ENCODE results near the gene NUMB. TPM values are rescaled to one million over a fixed set of nuclear protein-coding genes. Genes with fewer than 3 reads are reported as not detected.

The NUMB gene
- total and polyA plus RNA-seq, 4 donors, result 21.2 to 45.8 (median 26.1) TPM

DNA sequence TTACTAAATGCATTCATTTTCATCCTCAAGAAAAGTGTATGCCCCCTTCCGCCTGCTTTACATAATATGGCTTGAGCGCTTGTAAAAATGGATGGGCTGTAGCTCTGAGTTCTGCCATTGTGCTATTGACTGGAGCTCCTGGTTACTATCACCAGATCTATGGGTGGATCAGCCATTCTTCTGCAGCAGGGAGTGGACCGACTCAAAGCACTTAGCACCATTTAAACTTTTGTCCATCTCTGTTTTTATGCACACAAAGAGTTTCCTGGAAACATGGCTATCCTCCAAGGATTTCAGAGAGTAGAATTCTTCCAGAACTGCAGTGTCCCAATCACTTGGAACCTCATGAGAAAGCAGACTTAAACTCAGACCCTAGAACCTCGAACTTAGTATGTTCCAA is 4.5 kb upstream of the NUMB start:
- TF ChIP-seq, protein P1, sequence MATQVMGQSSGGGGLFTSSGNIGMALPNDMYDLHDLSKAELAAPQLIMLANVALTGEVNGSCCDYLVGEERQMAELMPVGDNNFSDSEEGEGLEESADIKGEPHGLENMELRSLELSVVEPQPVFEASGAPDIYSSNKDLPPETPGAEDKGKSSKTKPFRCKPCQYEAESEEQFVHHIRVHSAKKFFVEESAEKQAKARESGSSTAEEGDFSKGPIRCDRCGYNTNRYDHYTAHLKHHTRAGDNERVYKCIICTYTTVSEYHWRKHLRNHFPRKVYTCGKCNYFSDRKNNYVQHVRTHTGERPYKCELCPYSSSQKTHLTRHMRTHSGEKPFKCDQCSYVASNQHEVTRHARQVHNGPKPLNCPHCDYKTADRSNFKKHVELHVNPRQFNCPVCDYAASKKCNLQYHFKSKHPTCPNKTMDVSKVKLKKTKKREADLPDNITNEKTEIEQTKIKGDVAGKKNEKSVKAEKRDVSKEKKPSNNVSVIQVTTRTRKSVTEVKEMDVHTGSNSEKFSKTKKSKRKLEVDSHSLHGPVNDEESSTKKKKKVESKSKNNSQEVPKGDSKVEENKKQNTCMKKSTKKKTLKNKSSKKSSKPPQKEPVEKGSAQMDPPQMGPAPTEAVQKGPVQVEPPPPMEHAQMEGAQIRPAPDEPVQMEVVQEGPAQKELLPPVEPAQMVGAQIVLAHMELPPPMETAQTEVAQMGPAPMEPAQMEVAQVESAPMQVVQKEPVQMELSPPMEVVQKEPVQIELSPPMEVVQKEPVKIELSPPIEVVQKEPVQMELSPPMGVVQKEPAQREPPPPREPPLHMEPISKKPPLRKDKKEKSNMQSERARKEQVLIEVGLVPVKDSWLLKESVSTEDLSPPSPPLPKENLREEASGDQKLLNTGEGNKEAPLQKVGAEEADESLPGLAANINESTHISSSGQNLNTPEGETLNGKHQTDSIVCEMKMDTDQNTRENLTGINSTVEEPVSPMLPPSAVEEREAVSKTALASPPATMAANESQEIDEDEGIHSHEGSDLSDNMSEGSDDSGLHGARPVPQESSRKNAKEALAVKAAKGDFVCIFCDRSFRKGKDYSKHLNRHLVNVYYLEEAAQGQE (IDR thresholded peaks at IDR 0.05), result no peak
- no peak for TF ChIP-seq TAF1 (conservative IDR thresholded peaks at IDR 0.05)
- Histone ChIP-seq H3K4me1 (ENCODE audit: control insufficient read depth in 4 of 4, insufficient read depth in 4 of 4, low read length in 3 of 4) (peaks cover 3 to 65% (median 62%) of the 10 kb centered on the region in 4 donors), H3K9me3 (ENCODE audit: control insufficient read depth in 4 of 4, low read length in 3 of 4) (no peaks in the 10 kb centered on the region), H3K36me3 (ENCODE audit: control insufficient read depth in 4 of 4, insufficient read depth in 3 of 4, low read depth in 1 of 4, low read length in 3 of 4) (no peaks in the 10 kb centered on the region), H3K27ac (ENCODE audit: low read depth in 1 of 2, low read length in 2 of 2) (peak overlapping the region; percentile 80 to 90), H3K27me3 (ENCODE audit: control insufficient read depth in 4 of 4, insufficient read depth in 4 of 4, low read length in 3 of 4) (no peaks in the 10 kb centered on the region), H3K4me3 (ENCODE audit: low read depth in 1 of 3, low read length in 3 of 3) (peak overlapping the region; percentile 51 to 74 (median 55)), H3K9ac (ENCODE audit: low read depth in 1 of 2, low read length in 2 of 2) (peak overlapping the region; percentile 40 to 63)
- no peak for DNase-seq (ENCODE audit: low spot score)
- WGBS, result 17% methylated on average over 4 of the region's 4 CpGs

DNA sequence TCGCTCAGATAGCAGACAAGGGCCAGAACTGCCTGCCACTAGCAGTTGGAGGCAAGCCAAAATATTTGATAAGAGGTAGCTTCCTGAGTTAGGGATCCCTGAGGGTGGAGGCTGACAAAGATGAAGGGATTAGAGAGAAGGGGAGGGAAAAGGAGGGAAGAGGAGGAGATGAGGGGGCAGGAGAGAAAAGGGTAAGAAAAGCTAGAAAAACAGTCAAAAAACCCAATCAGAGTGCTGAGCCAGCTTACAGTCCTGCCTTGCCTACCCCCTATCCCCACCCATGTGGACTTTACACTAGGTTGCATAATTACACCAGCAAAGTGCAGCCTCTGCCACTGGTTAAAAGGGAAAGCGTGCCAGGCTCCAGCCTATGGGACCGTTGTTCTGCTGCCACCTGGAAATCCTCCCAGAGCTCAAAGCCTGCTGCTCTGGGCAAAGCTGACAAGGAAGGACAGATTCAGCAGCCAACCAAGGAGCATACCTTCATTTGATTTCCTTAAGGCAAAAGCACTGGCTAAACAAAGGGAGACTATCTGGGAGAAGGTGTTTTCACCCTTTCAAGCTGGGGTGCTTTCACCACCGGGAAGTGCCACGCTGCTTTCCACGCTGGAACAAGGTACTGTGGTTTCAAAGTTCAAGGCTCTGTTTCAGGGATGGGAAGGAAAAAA is 3.8 kb upstream of the NUMB start:
- peak; percentile 59 for DNase-seq (ENCODE audit: low spot score)
- 11% methylated on average over 6 of the region's 6 CpGs for WGBS

More for the DNA sequence above, 3.8 kb upstream of the NUMB start:
- Histone ChIP-seq H3K27me3 (ENCODE audit: control insufficient read depth in 4 of 4, insufficient read depth in 4 of 4, low read length in 3 of 4) (no peaks in the 10 kb centered on the region), H3K9ac (ENCODE audit: low read depth in 1 of 2, low read length in 2 of 2) (peak overlapping the region; percentile 40 to 71), H3K4me3 (ENCODE audit: low read depth in 1 of 3, low read length in 3 of 3) (peak overlapping the region; percentile 51 to 74 (median 55)), H3K27ac (ENCODE audit: low read depth in 1 of 2, low read length in 2 of 2) (peak overlapping the region; percentile 80 to 90), H3K36me3 (ENCODE audit: control insufficient read depth in 4 of 4, insufficient read depth in 3 of 4, low read depth in 1 of 4, low read length in 3 of 4) (no peaks in the 10 kb centered on the region), H3K4me1 (ENCODE audit: control insufficient read depth in 4 of 4, insufficient read depth in 4 of 4, low read length in 3 of 4) (peaks cover 0 to 65% (median 59%) of the 10 kb centered on the region in 4 donors), H3K9me3 (ENCODE audit: control insufficient read depth in 4 of 4, low read length in 3 of 4) (no peaks in the 10 kb centered on the region)
- TF ChIP-seq RAD21 (IDR thresholded peaks at IDR 0.05), result peak; percentile 42 to 60
- TF ChIP-seq JUND (IDR thresholded peaks at IDR 0.05), result peak; percentile 34 to 77
- TF ChIP-seq MAX (IDR thresholded peaks at IDR 0.05), result peak; percentile 88
- peak; percentile 80 for TF ChIP-seq TAF1 (conservative IDR thresholded peaks at IDR 0.05)
- TF ChIP-seq CTCF (IDR thresholded peaks at IDR 0.05; ENCODE audit: low read depth, low read length, missing input control), result no peak
- TF ChIP-seq YY1 (IDR thresholded peaks at IDR 0.05), result peak; percentile 10
- TF ChIP-seq, protein P1 (IDR thresholded peaks at IDR 0.05), result peak; percentile 51
- peak; percentile 97 for TF ChIP-seq HNF4G (IDR thresholded peaks at IDR 0.05)
- TF ChIP-seq, protein P2, sequence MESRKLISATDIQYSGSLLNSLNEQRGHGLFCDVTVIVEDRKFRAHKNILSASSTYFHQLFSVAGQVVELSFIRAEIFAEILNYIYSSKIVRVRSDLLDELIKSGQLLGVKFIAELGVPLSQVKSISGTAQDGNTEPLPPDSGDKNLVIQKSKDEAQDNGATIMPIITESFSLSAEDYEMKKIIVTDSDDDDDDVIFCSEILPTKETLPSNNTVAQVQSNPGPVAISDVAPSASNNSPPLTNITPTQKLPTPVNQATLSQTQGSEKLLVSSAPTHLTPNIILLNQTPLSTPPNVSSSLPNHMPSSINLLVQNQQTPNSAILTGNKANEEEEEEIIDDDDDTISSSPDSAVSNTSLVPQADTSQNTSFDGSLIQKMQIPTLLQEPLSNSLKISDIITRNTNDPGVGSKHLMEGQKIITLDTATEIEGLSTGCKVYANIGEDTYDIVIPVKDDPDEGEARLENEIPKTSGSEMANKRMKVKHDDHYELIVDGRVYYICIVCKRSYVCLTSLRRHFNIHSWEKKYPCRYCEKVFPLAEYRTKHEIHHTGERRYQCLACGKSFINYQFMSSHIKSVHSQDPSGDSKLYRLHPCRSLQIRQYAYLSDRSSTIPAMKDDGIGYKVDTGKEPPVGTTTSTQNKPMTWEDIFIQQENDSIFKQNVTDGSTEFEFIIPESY (IDR thresholded peaks at IDR 0.05), result peak; percentile 76
- peak; percentile 76 for TF ChIP-seq ATF3 (IDR thresholded peaks at IDR 0.05)
- peak; percentile 95 for TF ChIP-seq SP1 (IDR thresholded peaks at IDR 0.05)
- peak; percentile 64 for TF ChIP-seq FOXA2 (IDR thresholded peaks at IDR 0.05)
- peak; percentile 80 to 86 for TF ChIP-seq RXRA (IDR thresholded peaks at IDR 0.05)
- no peak for TF ChIP-seq GABPA (IDR thresholded peaks at IDR 0.05 in 1 of 2, conservative IDR thresholded peaks at IDR 0.05 in 1 of 2)
- TF ChIP-seq HNF4A (conservative IDR thresholded peaks at IDR 0.05), result peak; percentile 96 to 97
- peak; percentile 29 for TF ChIP-seq NR2F2 (IDR thresholded peaks at IDR 0.05)
- TF ChIP-seq FOXA1 (IDR thresholded peaks at IDR 0.05), result peak; percentile 58
- TF ChIP-seq EGR1 (IDR thresholded peaks at IDR 0.05; ENCODE audit: low read depth in 2 of 2), result peak in 1 of 2 donors; percentile 28
